GM12801 (cell line): ENCODE data around the gene OSBPL8.

Experiments
- TF ChIP-seq, protein P1 (sequence below): IDR thresholded peaks from one replicate; pipeline ENCODE4 v1.5.1; 2011; ENCODE audit warnings: control low read depth; ENCODE audit not compliant: insufficient read length; ENCODE audit errors: extremely low read depth

The OSBPL8 gene

DNA sequence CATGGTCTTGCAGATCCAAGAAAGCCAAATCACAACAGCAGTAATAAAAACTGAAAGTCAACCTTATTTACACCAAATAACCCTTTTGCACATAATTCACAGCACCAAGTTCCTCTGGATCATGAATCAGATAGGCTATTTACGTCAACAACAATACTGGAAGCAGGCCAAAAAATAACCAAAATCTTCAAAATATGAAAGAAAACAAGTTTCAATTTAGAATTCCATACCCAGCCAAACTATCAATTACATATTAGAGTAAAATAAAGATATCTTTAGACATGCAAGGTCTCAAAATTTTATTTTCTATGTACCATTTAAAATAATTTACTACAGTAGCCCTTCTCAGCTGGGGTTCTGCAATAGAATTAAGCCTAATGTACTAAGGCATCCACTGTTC, 134.6 kb downstream of the OSBPL8 start:
- TF ChIP-seq, protein P1, sequence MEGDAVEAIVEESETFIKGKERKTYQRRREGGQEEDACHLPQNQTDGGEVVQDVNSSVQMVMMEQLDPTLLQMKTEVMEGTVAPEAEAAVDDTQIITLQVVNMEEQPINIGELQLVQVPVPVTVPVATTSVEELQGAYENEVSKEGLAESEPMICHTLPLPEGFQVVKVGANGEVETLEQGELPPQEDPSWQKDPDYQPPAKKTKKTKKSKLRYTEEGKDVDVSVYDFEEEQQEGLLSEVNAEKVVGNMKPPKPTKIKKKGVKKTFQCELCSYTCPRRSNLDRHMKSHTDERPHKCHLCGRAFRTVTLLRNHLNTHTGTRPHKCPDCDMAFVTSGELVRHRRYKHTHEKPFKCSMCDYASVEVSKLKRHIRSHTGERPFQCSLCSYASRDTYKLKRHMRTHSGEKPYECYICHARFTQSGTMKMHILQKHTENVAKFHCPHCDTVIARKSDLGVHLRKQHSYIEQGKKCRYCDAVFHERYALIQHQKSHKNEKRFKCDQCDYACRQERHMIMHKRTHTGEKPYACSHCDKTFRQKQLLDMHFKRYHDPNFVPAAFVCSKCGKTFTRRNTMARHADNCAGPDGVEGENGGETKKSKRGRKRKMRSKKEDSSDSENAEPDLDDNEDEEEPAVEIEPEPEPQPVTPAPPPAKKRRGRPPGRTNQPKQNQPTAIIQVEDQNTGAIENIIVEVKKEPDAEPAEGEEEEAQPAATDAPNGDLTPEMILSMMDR: no peak

DNA sequence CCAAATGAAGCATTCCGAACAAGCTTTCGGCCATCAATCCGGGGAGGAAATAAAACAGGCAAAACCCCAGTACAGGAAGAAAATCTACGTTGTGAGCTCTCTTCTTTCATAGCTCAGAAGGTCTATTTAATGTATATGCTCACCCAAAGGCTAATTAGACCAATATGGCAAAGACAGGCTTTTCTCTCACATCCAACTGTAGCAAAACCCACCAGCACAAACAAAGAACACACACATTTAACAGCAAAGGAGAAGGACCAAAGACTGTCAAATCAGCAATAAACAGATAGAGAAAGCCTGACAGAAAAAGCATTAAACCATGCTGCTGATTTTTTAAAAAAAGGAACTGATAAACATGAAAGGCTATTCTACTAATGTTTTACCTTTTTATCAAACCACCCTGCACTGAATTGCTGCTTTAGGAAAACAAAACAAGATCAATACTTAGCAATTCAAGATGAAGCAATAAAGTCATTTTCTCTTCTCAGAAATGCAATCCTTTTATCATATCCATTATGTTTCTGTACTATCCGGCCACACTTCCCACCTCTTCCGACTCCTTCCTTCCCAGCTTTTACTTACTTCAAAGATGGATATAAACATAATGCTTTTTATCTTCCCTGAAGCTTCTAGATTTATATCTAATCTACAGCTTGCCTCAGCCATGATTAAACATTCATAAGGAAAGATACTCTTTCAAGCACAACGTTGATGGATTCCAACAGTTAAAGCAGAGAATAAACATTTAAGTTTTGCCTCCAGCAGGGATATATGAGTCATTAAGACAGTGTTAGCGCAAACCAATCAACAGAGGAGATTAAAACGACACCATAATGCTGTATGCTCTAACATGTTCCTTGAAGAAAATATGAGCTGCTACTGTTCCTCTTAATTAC, 136.8 kb downstream of the OSBPL8 start:
- TF ChIP-seq, protein P1: no peak

DNA sequence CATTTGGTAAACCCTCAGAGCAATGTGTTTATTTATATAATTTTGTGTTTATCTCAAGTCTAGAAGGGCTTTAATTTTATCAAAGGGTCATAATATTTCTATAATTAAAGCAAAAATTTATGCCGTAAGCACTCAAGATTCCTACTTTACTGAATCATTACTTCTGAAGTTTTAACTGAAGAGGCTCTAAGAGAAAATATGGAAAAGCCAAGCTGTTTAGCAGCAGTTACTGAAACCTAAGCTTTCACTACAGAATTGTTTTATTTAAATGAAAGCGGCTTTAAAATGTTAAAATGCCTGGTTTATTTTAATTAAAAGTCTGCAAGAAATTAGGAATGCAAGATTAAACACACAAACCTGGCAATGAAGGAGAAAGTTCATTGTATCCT, 137.4 kb downstream of the OSBPL8 start:
- TF ChIP-seq, protein P1: no peak

DNA sequence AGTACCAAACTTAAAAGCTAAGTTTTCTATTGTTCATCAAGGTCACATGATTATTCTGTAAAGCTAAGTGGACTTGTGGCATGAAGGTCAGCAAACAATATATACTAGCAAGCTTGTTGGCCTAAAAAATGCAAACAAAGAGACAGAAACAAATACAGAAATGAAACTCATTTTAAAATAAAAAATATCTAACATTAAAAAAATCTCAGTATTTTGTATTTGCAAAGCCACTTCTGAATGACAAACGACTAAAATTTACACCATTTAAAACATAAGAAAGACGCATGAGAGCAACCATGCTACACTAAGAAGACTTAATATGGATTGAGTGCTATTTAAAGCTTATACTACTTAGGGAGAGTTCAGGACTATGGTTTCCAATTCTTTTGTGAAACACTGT, 138.5 kb downstream of the OSBPL8 start:
- TF ChIP-seq, protein P1: no peak

DNA sequence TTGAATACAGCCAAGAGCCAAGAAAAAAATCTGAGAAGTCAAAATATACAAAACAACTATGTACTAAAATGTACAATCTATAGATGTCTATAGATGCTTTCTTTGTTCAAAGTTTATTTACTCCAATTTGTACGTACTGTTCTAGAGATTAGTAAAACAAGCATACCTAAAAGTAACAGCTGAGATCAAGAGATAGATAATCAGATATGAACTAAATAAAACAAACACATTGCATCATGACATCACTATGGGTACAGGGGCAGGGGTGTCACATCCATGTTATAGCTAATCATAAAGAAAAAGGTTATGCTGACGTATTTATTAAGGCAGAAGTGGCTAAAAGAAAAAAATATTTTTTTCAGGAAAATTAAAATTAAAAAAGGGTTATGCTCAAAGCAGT, 139.3 kb downstream of the OSBPL8 start:
- TF ChIP-seq, protein P1: no peak

DNA sequence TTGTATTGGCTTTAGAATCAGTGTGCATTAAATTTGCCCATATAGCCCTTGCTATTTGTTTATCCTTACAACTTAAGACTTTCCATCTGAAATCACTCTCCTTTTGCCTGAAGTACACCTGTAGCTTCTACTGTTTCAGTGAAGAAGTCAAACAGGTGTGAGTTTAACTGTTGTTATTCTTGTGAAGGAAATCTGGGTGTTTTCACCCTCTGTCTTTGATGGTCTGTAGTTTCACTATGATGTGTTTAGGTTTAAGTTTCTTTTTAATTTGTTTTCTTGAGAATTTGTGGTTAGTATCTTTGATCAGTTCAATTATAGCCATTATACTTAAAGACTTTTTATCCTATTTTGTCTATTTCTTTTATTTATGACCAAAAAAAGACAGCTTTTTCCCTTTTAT, 142.5 kb downstream of the OSBPL8 start:
- TF ChIP-seq, protein P1: no peak

DNA sequence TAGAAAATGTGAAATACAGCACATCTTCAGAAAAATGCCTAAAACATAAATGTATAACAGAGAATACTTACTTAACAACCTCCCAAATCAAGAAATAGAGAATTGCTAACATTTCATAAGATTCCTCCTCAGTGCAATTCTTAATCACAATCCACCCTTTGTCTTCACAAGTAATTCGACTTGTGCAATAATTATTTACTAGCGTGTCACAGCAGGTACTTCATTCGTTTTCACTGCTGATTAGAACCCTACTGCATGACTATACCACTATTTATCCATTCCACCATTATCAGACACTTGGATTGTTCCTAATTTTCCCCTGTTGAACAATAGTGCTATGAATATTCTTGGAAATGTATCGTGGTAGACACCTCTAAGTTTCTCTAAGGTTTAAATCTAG, 146.4 kb downstream of the OSBPL8 start:
- TF ChIP-seq, protein P1: no peak
